SK-N-MC (cell line): Measurements from ENCODE around the gene CSNK1D.
A peak's percentile ranks its signal among the peaks of the same experiment; 100 is the strongest.
"Not testable (repeated sequence)": the region's sequence is repeated elsewhere in the genome, so short reads cannot be mapped to it uniquely, and the experiment has no call there.

Experiments
- DNase-seq: peaks from one replicate; pipeline ENCODE4 v3.0.0-alpha.2; 2011; ENCODE audit warnings: low read depth, low spot score
- H3K27ac ChIP-seq: fragments of 200-600 bp; sonication (generic); 2 replicates; pipeline ENCODE4 v1.5.1; 2016; ENCODE audit warnings: mixed run types
- H3K36me3 ChIP-seq: fragments of 200-600 bp; sonication (generic); 2 replicates; pipeline ENCODE4 v1.6.1; 2017; ENCODE audit warnings: antibody characterized with exemption, low read length, mixed read lengths; ENCODE audit not compliant: insufficient read depth
- H3K4me3 ChIP-seq: fragments of 200-600 bp; sonication (generic); 2 replicates; pipeline ENCODE4 v1.5.1; 2016
- H3K9ac ChIP-seq: fragments of 200-600 bp; sonication (generic); 2 replicates; pipeline ENCODE4 v1.8.0; 2017; ENCODE audit warnings: mixed run types, mixed read lengths; ENCODE audit not compliant: insufficient read length
- H3K9me3 ChIP-seq: fragments of 200-600 bp; sonication (generic); 2 replicates; pipeline ENCODE4 v1.6.1; 2017; ENCODE audit warnings: low read depth, mild to moderate bottlenecking, antibody characterized with exemption, low read length, moderate library complexity, mixed read lengths
- EZH2 ChIP-seq: fragments of 200-600 bp; sonication (generic); IDR thresholded peaks from one replicate; pipeline ENCODE4 v1.6.1; 2017; ENCODE audit warnings: antibody characterized with exemption
- FOXP2 ChIP-seq: optimal IDR thresholded peaks from 2 replicates; pipeline ENCODE3; 2011; ENCODE audit warnings: mild to moderate bottlenecking, moderate library complexity; ENCODE audit not compliant: insufficient read depth; ENCODE audit errors: extremely low read length, control extremely low read depth
- POLR2AphosphoS5 ChIP-seq: IDR thresholded peaks from 2 replicates; pipeline ENCODE4 v1.6.1; 2012; ENCODE audit warnings: mild to moderate bottlenecking, low read depth, low read length, borderline replicate concordance

CSNK1D gene

GRCh38 chr17:82266142-82266541, 7.4 kb downstream of the CSNK1D start:
- no peaks in the 10 kb centered on the region for H3K9me3 ChIP-seq
- DNase-seq: no peak
- TF ChIP-seq POLR2AphosphoS5 (no peak), FOXP2 (no peak), EZH2 (no peak)
- H3K9ac ChIP-seq: no peak overlapping the region
- no peak overlapping the region for H3K4me3 ChIP-seq
- H3K27ac ChIP-seq: no peak overlapping the region
- H3K36me3 ChIP-seq: peaks cover 95% of the 10 kb centered on the region

GRCh38 chr17:82263641-82264040, 9.9 kb downstream of the CSNK1D start:
- TF ChIP-seq FOXP2: no peak
- no peak for TF ChIP-seq POLR2AphosphoS5
- no peak for TF ChIP-seq EZH2
- H3K27ac ChIP-seq: no peak overlapping the region
- no peak overlapping the region for H3K4me3 ChIP-seq
- no peak overlapping the region for H3K9ac ChIP-seq
- no peaks in the 10 kb centered on the region for H3K9me3 ChIP-seq
- peaks cover 95% of the 10 kb centered on the region for H3K36me3 ChIP-seq
- DNase-seq: no peak

- TF ChIP-seq FOXP2: no peak
- H3K9me3 ChIP-seq: no peaks in the 10 kb centered on the region
- H3K4me3 ChIP-seq: no peak overlapping the region
- no peak overlapping the region for H3K9ac ChIP-seq
- no peak overlapping the region for H3K27ac ChIP-seq
- peaks cover 93% of the 10 kb centered on the region for H3K36me3 ChIP-seq
- no peak for DNase-seq
These were observed 11.2 kb downstream of the CSNK1D start for GRCh38 chr17:82262344-82262743.

GRCh38 chr17:82259972-82260961, 13.2 kb downstream of the CSNK1D start:
- not testable (repeated sequence) for H3K9me3 ChIP-seq, H3K27ac ChIP-seq, H3K4me3 ChIP-seq, DNase-seq, H3K9ac ChIP-seq
- peaks cover 96% of the 10 kb centered on the region for H3K36me3 ChIP-seq

- Histone ChIP-seq H3K4me3 (no peak overlapping the region), H3K9ac (no peak overlapping the region), H3K9me3 (no peaks in the 10 kb centered on the region), H3K36me3 (peaks cover 84% of the 10 kb centered on the region), H3K27ac (peak overlapping the region; percentile 18; the same call in 1 of the 2 replicates)
- TF ChIP-seq POLR2AphosphoS5 (no peak), FOXP2 (no peak), EZH2 (no peak)
- DNase-seq: no peak
These were observed 14.9 kb downstream of the CSNK1D start for GRCh38 chr17:82258555-82258954.

GRCh38 chr17:82257473-82257872, 16.0 kb downstream of the CSNK1D start:
- TF ChIP-seq FOXP2 (no peak), EZH2 (no peak), POLR2AphosphoS5 (no peak)
- Histone ChIP-seq H3K9me3 (no peaks in the 10 kb centered on the region), H3K27ac (no peak overlapping the region), H3K36me3 (peaks cover 84% of the 10 kb centered on the region), H3K9ac (no peak overlapping the region), H3K4me3 (no peak overlapping the region)
- DNase-seq: no peak

GRCh38 chr17:82256242-82256885, 17.1 kb downstream of the CSNK1D start:
- TF ChIP-seq POLR2AphosphoS5 (no peak; the same call in 1 of the 2 replicates), FOXP2 (no peak), EZH2 (no peak)
- DNase-seq: no peak
- no peak overlapping the region for H3K4me3 ChIP-seq
- H3K27ac ChIP-seq: peak overlapping the region; percentile 36; the same call in 1 of the 2 replicates
- no peak overlapping the region for H3K9ac ChIP-seq
- no peaks in the 10 kb centered on the region for H3K9me3 ChIP-seq
- H3K36me3 ChIP-seq: peaks cover 84% of the 10 kb centered on the region

GRCh38 chr17:82255402-82255972, 18.0 kb downstream of the CSNK1D start:
- H3K9me3 ChIP-seq: no peaks in the 10 kb centered on the region
- no peak for DNase-seq
- H3K27ac ChIP-seq: peak overlapping the region; percentile 25; the same call in 1 of the 2 replicates
- no peak overlapping the region for H3K4me3 ChIP-seq
- no peak overlapping the region for H3K9ac ChIP-seq
- peaks cover 84% of the 10 kb centered on the region for H3K36me3 ChIP-seq
- TF ChIP-seq POLR2AphosphoS5 (no peak), FOXP2 (no peak), EZH2 (no peak)

- H3K27ac ChIP-seq: 0 out of 2 replicates have a peak overlapping the region, but pooled peaks have one; percentile 25
These were observed 18.8 kb downstream of the CSNK1D start for GRCh38 chr17:82254746-82255145.

GRCh38 chr17:82254096-82254495, 19.4 kb downstream of the CSNK1D start:
- peaks cover 84% of the 10 kb centered on the region for H3K36me3 ChIP-seq
- H3K9ac ChIP-seq, H3K4me3 ChIP-seq, H3K27ac ChIP-seq, DNase-seq, H3K9me3 ChIP-seq: not testable (repeated sequence)

More at GRCh38 chr17:82254746-82255145, 18.8 kb downstream of the CSNK1D start:
- not testable (repeated sequence) for H3K9ac ChIP-seq, H3K4me3 ChIP-seq, DNase-seq, H3K9me3 ChIP-seq
- H3K36me3 ChIP-seq: peaks cover 84% of the 10 kb centered on the region
